Umbilical cord (tissue), 2 donors: ENCODE results near the gene STK35. TPM values are rescaled to one million over a fixed set of nuclear protein-coding genes. Genes with fewer than 3 reads are reported as not detected.

ENCODE experiments used
- DNase-seq: peaks from one replicate; pipeline ENCODE4 v3.0.0-alpha.2; 2015; ENCODE audit warnings: low spot score
- total RNA-seq: library from RNA; depleted of rRNA; stranded (reverse); fragments of >200 nt; gene quantifications from one replicate; pipeline ENCODE4 v1.2.3, GENCODE V29; 2014; ENCODE audit warnings: low replicate concordance; ENCODE audit not compliant: insufficient read depth

STK35 gene
- total RNA-seq, 1 donor from 2014 or later = 15.9 TPM

- peak; percentile 36 for DNase-seq
These were observed 31.9 kb downstream of the STK35 start for GRCh38 chr20:2133318-2134183.

- no peak for DNase-seq
These were observed 33.4 kb downstream of the STK35 start for GRCh38 chr20:2135013-2135412.

- DNase-seq = no peak
These were observed 34.6 kb downstream of the STK35 start for GRCh38 chr20:2136275-2136674.

GRCh38 chr20:2137552-2138201 is 36.0 kb downstream of the STK35 start:
- no peak for DNase-seq

GRCh38 chr20:2138396-2138795 is 36.8 kb downstream of the STK35 start:
- DNase-seq = no peak

- DNase-seq = peak; percentile 16
These were observed 37.6 kb downstream of the STK35 start for GRCh38 chr20:2139250-2139649.

GRCh38 chr20:2139736-2140135 is 38.1 kb downstream of the STK35 start:
- DNase-seq = no peak

- DNase-seq = no peak
These were observed 38.9 kb downstream of the STK35 start for GRCh38 chr20:2140561-2140960.

- no peak for DNase-seq
These were observed 40.3 kb downstream of the STK35 start for GRCh38 chr20:2141600-2142575.

GRCh38 chr20:2142649-2143048 is 41.0 kb downstream of the STK35 start:
- no peak for DNase-seq

- DNase-seq = no peak
These were observed 42.0 kb downstream of the STK35 start for GRCh38 chr20:2143594-2143993.

- no peak for DNase-seq
These were observed 43.2 kb downstream of the STK35 start for GRCh38 chr20:2144850-2145249.

GRCh38 chr20:2145376-2145775 is 43.7 kb downstream of the STK35 start:
- no peak for DNase-seq

GRCh38 chr20:2146080-2146867 is 44.6 kb downstream of the STK35 start:
- no peak for DNase-seq

GRCh38 chr20:2149507-2149906 is 47.9 kb downstream of the STK35 start:
- no peak for DNase-seq

- no peak for DNase-seq
These were observed 49.0 kb downstream of the STK35 start for GRCh38 chr20:2150660-2151059.

- peak; percentile 83 for DNase-seq
These were observed 50.2 kb downstream of the STK35 start for GRCh38 chr20:2151858-2152281.

GRCh38 chr20:2152317-2152716 is 50.7 kb downstream of the STK35 start:
- DNase-seq = no peak

- no peak for DNase-seq
These were observed 51.7 kb downstream of the STK35 start for GRCh38 chr20:2153326-2153725.

- DNase-seq = no peak
These were observed 54.6 kb downstream of the STK35 start for GRCh38 chr20:2156224-2156623.
